Measurements from ENCODE around the gene PSMD1.
"Not testable (repeated sequence)": the region's sequence is repeated elsewhere in the genome, so short reads cannot be mapped to it uniquely, and the experiment has no call there.

Gene PSMD1

DNA sequence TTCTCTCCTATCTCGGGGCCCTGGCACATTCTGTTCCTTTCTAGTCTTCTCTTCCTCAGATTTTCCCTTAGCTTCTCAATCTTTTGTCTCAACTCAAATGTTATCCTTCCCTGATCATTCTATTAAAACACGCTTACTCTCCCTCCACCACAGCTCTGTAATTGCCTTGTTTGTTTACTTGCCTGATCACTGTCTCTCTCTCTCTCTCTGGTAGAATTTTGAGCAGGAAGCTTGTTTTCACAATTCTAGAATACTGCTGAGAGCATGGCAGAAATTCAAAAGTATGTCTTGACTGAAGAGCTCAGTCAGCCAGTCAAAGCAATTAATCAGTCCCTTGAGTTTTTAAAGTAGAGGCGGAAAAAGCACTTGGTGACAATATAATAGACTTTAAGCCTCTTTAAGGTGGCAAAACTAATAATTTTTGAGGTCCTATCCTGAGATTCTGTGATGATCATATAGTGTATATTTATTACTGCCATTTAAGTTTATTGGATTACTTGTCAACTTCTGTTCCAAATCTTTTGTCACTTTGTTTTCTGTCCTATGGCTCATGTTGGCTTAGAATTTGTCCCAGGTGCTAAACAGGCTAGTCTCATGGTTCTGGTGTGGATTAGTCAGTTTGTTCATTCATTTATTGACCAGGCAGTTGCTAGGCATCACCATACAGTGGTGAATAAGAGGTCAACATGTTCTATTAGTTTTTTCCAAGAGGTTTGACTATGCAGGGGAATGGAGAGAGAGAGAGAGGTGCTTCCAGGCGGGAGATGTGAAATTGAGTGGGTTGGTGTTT lies 2.3 kb downstream of the PSMD1 start:
- no peak for DNase-seq

GRCh38 chr2:231059756-231060155 lies 3.1 kb downstream of the PSMD1 start:
- DNase-seq = no peak

GRCh38 chr2:231062776-231063175 lies 6.1 kb downstream of the PSMD1 start:
- DNase-seq = no peak

DNA sequence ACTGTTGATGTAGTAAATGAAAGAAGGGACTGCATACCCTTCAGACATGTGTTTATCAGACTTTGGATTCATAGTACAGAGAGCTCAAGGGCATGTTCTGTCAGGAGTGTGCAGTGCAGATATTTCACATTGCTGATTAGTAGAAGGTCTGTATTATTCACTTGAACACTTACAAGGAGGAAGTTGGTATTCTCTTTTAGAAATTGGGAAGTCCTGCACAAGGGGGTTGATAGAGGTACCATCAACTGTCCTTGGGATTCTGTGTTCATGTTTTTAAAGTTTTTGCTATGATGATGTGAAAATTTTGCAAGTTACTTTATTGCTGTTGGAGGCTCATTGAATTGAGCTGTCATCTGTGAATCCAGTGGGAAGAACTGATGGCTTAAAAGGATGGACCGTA lies 6.7 kb downstream of the PSMD1 start:
- DNase-seq = no peak

GRCh38 chr2:231065966-231066365 lies 9.3 kb downstream of the PSMD1 start:
- DNase-seq = no peak

- DNase-seq = not testable (repeated sequence)
Observed at GRCh38 chr2:231067531-231067930, 10.9 kb downstream of the PSMD1 start.

DNA sequence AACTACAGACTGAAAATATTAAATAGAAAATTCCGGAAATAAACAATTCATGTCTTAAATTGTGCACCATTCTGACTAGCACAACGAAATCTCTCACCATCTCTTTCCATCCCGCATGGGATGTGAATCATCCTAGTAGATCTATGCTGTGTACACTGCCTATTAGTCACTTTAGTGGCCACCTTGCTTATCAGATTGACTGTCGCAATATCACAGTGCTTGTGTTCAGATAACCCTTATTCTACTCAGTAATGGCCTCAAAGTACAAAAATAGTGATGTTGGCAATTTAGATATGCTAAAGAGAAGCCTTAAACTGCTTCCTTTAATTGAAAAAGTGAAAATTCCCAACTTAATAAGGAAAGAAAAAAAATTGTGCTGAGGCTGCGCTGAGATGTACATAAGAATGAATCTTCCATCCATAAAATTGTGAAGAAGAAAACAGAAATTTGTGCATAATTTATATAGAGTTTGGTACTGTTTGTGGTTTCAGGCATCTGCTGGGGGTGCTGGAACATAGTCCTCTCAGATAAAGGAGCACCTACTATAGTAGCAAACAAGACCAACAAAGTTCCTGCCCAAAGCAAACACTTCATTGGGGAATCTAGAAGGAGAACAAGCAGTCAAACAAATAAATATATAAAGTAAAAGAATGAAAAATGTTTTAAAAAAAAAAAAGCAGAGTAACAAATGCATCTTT lies 12.0 kb downstream of the PSMD1 start:
- DNase-seq = no peak

GRCh38 chr2:231069379-231070054 lies 12.8 kb downstream of the PSMD1 start:
- no peak for DNase-seq

DNA sequence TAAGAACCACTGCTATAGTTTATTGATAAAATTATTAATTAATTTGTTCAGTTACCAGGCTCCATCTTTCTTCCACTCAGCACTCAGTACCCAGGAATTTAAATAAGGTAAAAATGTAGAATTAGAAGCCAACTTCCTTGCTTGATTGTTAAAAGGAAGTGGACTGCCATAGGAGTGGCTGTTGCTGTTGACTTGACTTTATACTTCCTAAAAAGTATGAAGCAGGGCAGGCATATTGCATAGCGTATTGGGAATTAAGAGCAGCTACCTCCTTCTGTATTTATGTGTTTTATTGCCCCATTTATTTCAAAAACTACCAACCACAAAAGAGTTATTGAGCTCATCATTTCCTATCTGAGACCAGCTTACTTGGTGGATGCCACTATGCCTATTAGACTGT lies 27.9 kb downstream of the PSMD1 start:
- no peak for DNase-seq

- no peak for DNase-seq
Observed at GRCh38 chr2:231088754-231089153, 32.1 kb downstream of the PSMD1 start.

DNA sequence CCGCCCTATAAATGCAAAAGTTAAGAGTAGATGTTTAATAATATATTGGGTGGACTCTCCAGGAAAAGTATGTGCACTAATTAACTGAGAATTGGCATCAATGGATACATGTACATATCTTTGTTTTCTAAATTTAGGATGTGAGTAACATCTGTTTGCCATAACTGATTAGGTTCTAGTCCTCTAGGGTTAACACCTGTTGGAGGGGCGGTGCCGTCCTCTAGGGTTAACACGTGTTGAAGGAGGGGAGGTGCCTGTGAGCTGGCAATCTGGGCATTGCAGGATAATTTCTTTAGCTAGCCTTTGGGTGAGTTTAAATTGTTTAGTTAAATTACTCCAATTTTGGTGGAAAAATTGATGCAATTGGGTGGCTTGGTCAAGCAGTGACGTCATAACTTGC lies 37.3 kb downstream of the PSMD1 start:
- DNase-seq = no peak

GRCh38 chr2:231094736-231095346 lies 38.2 kb downstream of the PSMD1 start:
- no peak for DNase-seq

GRCh38 chr2:231099918-231100317 lies 43.3 kb downstream of the PSMD1 start:
- no peak for DNase-seq

GRCh38 chr2:231100321-231100720 lies 43.7 kb downstream of the PSMD1 start:
- DNase-seq = not testable (repeated sequence)

- DNase-seq = no peak
Observed at GRCh38 chr2:231100990-231101389, 44.3 kb downstream of the PSMD1 start.

- DNase-seq = no peak
Observed at GRCh38 chr2:231102772-231103171, 46.1 kb downstream of the PSMD1 start.

- DNase-seq = peak; percentile 27
Observed at GRCh38 chr2:231104115-231104713, 47.5 kb downstream of the PSMD1 start.

GRCh38 chr2:231110551-231110950 lies 53.9 kb downstream of the PSMD1 start:
- peak; percentile 14 for DNase-seq

DNA sequence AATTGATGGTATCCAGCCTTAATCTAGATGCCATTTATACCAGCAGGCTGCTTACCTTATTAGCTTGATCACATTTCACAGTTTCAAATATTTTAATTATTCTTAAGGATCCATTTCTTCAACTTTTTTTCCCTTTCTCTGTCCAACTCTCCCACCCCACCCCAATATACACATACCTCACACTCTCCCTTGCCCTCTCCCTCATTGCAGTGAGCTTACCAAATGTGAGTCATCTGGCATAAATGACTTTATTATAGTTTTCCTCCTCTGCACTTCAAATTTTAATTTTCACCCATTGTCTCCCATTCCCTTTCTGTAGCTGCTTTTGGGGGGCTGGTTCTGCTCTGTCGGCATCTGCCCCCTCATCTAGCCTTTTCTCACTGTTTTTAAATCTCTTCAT lies 55.3 kb downstream of the PSMD1 start:
- DNase-seq = no peak

- no peak for DNase-seq
Observed at GRCh38 chr2:231113489-231113888, 56.8 kb downstream of the PSMD1 start.

- DNase-seq = no peak
Observed at GRCh38 chr2:231115651-231116050, 59.0 kb downstream of the PSMD1 start.

DNA sequence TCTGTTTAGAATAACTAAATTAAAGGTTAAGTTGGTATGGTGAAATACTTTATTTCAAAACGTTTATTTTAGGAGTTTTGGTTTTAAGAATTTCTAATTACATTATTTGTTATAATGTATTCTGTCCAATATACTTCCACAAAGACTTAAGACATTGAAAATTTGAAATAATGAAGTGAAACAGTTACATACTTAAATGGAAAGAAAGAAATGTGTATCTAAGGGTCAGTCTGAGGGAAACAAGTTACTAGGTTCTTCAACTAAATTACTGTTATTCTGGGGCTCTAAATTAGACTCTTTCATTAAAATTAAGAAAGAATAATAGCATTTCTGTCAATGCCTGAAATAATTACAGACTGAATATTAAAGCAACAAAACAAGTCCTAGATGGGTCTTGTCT lies 60.5 kb downstream of the PSMD1 start:
- no peak for DNase-seq
